Measurements from ENCODE around the gene KIAA0513. TPM values are rescaled to one million over a fixed set of nuclear protein-coding genes. Genes with fewer than 3 reads are reported as not detected.

The KIAA0513 gene
- total RNA-seq, 6 donors from 2014 or later = 21.6 to 77.5 (median 37.9) TPM

DNA sequence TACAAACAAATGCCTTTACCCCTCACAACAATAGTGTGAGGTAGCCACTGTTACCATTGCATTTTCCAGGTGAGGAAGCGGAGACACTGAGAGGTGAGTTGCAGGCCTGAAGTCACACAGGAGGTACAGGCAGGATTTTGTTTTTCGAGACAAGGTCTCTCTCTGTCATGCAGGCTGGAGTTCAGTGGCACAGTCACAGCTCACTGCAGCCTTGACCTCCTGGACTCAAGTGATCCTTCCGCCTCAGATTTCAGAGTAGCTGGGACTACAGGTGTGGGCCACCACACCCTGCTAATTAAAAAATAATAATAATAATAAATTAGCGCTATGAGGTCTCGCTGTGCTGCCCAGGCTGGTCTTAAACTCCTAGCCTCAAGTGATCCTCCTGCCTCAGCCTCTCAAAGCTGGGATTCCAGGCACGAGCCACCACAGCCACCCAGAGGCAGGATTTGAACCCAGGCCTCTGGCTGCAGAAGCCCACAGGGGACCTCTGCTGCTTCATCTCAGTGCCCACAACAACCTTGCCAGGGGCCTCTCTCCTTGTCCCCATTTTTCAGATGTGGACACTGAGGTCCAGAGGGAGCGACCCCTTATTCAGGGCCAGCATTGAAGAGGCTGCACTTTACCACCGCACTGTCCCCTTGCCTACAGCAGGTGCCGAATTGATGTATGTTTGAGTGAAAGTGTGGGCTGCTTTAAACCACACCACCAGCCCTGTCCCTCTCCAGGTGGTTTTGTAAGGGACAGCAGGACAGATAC lies 100.7 kb downstream of the KIAA0513 start:
- Histone ChIP-seq H3K36me3 (no peaks in the 10 kb centered on the region), H3K4me1 (peaks cover 19 to 45% (median 29%) of the 10 kb centered on the region in 4 donors), H3K27me3 (no peaks in the 10 kb centered on the region), H3K27ac (no peak overlapping the region), H3K9me3 (no peaks in the 10 kb centered on the region), H3K4me3 (no peak overlapping the region)
- DNase-seq = no peak
- no peak for ATAC-seq (ENCODE audit: low FRiP score in 2 of 2)
- WGBS, 2 donors = 82 to 89% methylated on average over 9 of the region's 9 CpGs
- TF ChIP-seq POLR2AphosphoS5 (IDR thresholded peaks at IDR 0.05) = no peak
- TF ChIP-seq, protein P1, sequence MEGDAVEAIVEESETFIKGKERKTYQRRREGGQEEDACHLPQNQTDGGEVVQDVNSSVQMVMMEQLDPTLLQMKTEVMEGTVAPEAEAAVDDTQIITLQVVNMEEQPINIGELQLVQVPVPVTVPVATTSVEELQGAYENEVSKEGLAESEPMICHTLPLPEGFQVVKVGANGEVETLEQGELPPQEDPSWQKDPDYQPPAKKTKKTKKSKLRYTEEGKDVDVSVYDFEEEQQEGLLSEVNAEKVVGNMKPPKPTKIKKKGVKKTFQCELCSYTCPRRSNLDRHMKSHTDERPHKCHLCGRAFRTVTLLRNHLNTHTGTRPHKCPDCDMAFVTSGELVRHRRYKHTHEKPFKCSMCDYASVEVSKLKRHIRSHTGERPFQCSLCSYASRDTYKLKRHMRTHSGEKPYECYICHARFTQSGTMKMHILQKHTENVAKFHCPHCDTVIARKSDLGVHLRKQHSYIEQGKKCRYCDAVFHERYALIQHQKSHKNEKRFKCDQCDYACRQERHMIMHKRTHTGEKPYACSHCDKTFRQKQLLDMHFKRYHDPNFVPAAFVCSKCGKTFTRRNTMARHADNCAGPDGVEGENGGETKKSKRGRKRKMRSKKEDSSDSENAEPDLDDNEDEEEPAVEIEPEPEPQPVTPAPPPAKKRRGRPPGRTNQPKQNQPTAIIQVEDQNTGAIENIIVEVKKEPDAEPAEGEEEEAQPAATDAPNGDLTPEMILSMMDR (IDR thresholded peaks at IDR 0.05) = no peak
- no peak for TF ChIP-seq POLR2A (IDR thresholded peaks at IDR 0.05)
- TF ChIP-seq EP300 (IDR thresholded peaks at IDR 0.05) = no peak

DNA sequence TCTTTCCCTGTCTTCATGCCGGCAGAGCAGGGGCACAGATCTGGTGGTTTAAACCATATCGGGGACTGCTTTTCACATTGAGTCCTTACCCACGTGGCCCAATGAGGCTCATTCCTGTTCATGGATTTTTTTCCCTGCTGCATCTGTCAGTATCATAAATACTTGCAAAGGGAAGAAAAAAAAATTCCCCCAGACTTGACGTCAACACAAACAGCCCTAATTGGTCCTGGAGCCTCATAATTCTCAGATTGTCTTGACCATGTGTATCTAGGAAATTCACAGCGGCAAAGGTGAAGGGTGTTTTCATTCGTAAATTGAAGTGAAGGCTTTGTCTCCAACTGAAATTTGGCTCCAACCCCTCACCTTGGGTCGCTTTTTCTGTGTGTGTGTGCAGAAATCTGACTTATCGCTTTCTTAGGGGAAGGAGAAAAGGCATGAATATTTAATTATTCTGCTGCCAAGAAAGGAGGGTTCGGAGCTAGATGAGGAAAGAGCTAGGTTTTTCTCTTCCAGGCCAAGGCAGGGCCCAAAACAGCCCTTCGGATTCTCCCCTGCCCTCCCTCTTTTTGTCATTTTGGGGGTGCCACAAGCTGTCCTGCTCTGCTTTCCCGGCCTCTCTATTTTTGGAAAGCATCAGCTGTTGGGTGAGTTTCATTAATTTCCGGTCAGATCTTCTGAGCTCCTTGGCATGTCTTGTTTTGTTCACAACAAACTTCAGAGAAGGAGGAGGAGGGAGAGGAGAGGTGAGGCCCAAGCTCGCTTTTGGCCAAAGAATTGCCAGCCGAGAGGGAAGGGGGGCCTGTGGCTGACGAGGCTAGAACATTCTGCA lies 102.5 kb downstream of the KIAA0513 start:
- Histone ChIP-seq H3K27me3 (no peaks in the 10 kb centered on the region), H3K4me1 (peaks cover 19 to 42% (median 29%) of the 10 kb centered on the region in 4 donors), H3K36me3 (no peaks in the 10 kb centered on the region), H3K9me3 (no peaks in the 10 kb centered on the region), H3K4me3 (no peak overlapping the region), H3K27ac (peak overlapping the region; percentile 46 to 79 (median 76))
- WGBS, 2 donors = 57 to 64% methylated on average over 15 of the region's 15 CpGs
- no peak for DNase-seq
- no peak for ATAC-seq (ENCODE audit: low FRiP score in 2 of 2)
- peak; percentile 23 to 33 for TF ChIP-seq POLR2AphosphoS5 (IDR thresholded peaks at IDR 0.05)
- TF ChIP-seq POLR2A (IDR thresholded peaks at IDR 0.05) = no peak
- TF ChIP-seq EP300 (IDR thresholded peaks at IDR 0.05) = no peak
- TF ChIP-seq, protein P1 (IDR thresholded peaks at IDR 0.05) = no peak

DNA sequence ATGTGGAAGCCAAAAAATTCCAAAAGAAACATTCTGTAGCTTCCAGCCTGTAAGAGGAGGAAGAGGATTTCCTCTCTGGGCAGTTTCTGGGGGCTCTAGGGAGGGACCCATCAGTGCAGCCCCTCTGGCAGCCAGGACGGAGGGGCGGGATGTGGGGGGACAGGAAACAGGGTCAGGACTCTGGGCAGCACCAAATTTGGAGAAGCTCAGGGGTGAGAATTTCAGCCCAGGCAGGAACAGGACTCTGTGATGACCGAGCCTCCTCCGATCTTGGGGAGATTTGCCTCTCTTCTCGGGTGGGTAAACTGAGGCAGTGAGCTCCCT lies 103.1 kb downstream of the KIAA0513 start:
- no peak for DNase-seq
- Histone ChIP-seq H3K4me1 (peaks cover 25 to 47% (median 35%) of the 10 kb centered on the region in 4 donors), H3K36me3 (no peaks in the 10 kb centered on the region), H3K27ac (peak overlapping the region; percentile 46 to 79 (median 76)), H3K4me3 (no peak overlapping the region), H3K9me3 (no peaks in the 10 kb centered on the region), H3K27me3 (no peaks in the 10 kb centered on the region)
- TF ChIP-seq POLR2AphosphoS5 (IDR thresholded peaks at IDR 0.05) (peak in 1 of 2 donors; percentile 1), POLR2A (IDR thresholded peaks at IDR 0.05) (no peak)
- WGBS, 2 donors = 39 to 60% methylated on average over 3 to 5 of the region's 5 CpGs
- ATAC-seq (ENCODE audit: low FRiP score in 2 of 2) = no peak

DNA sequence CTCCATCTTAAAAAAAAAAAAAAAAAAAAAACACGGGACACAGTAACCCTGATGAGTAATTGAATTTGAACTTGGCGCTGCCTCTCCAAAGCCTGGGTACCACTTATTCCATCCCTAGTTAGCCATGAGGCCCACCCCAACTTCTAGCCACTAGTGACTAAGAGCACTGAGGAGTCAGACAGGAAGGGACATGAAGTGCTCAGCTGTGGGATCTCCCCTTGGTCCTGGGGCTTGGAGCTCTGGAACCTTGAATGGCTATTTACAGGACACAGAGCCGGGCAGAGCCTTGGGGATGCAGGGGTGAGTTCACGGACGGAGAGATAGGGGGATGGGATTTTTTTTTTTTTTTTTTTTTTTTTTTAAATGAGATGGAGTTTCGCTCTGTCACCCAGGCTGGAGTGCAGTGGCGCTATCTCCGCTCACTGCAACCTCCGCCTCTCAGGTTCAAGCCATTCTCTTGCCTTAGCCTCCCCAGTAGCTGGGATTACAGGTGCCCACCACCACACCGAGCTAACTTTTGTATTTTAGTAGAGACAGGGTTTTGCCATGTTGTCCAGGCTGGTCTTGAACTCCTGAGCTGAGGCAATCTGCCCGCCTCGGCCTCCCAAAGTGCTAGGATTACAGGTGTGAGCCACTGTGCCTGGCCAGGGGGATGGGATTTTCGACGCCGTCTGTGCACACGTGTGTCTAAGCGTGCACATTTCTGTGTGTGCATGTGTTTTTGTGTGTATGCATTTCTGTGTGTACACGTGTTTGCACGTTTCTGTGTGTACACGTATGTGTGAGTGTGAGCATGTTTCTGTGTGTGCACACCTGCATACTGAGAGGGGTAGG lies 105.1 kb downstream of the KIAA0513 start:
- no peak for TF ChIP-seq POLR2A (IDR thresholded peaks at IDR 0.05)
- no peak for TF ChIP-seq POLR2AphosphoS5 (IDR thresholded peaks at IDR 0.05)
- no peak for TF ChIP-seq EP300 (IDR thresholded peaks at IDR 0.05)
- TF ChIP-seq, protein P1 (IDR thresholded peaks at IDR 0.05) = no peak

DNA sequence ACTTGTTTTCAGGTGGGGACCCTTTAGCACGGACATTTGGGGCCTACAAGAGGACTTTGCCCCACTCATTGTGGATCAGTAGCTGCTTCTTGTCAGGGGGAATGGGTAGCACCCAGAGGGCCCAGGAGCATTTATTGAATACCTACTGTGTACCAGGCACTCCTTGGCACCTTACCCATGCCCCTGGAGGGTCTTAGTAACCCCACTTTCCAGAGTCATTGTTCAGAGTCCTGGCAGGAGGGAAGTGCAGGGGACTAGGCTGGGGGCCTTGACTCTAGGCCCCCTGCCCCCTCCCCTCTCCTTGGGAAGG lies 105.7 kb downstream of the KIAA0513 start:
- TF ChIP-seq, protein P1 (IDR thresholded peaks at IDR 0.05) = no peak
- no peak for TF ChIP-seq POLR2A (IDR thresholded peaks at IDR 0.05)
- TF ChIP-seq EP300 (IDR thresholded peaks at IDR 0.05) = no peak
- no peak for TF ChIP-seq POLR2AphosphoS5 (IDR thresholded peaks at IDR 0.05)

More for the DNA sequence above, 105.1 kb downstream of the KIAA0513 start:
- Histone ChIP-seq H3K9me3 (no peaks in the 10 kb centered on the region), H3K4me1 (peaks cover 39 to 56% (median 44%) of the 10 kb centered on the region in 4 donors), H3K36me3 (no peaks in the 10 kb centered on the region), H3K27ac (no peak overlapping the region), H3K27me3 (no peaks in the 10 kb centered on the region), H3K4me3 (no peak overlapping the region)
- ATAC-seq (ENCODE audit: low FRiP score in 2 of 2) = no peak
- 97 to 98% methylated on average over 15 to 20 of the region's 20 CpGs for WGBS, 2 donors
- DNase-seq = no peak

More for the DNA sequence above, 105.7 kb downstream of the KIAA0513 start:
- Histone ChIP-seq H3K9me3 (no peaks in the 10 kb centered on the region), H3K4me1 (peaks cover 39 to 58% (median 48%) of the 10 kb centered on the region in 4 donors), H3K4me3 (no peak overlapping the region), H3K36me3 (no peaks in the 10 kb centered on the region), H3K27me3 (no peaks in the 10 kb centered on the region), H3K27ac (no peak overlapping the region)
- DNase-seq = no peak
- no peak for ATAC-seq (ENCODE audit: low FRiP score in 2 of 2)
- WGBS, 2 donors = 93 to 100% methylated on average over 1 of the region's 1 CpG
